Stimulated activated CD8-positive, alpha-beta memory T cell treated with anti-CD3 and anti-CD28 coated beads, Interleukin-15, amount 100 ng/mL, for 1 hour (primary cell): ENCODE measurements around the gene KRT15.

ENCODE experiments used
- DNase-seq: peaks from one replicate; pipeline ENCODE4 v3.0.0-alpha.2; 2020; ENCODE audit warnings: low read depth

Gene KRT15

GRCh38 chr17:41524261-41524660 lies 5.6 kb upstream of the KRT15 start:
- no peak for DNase-seq

GRCh38 chr17:41523787-41524186 lies 5.1 kb upstream of the KRT15 start:
- no peak for DNase-seq

DNA sequence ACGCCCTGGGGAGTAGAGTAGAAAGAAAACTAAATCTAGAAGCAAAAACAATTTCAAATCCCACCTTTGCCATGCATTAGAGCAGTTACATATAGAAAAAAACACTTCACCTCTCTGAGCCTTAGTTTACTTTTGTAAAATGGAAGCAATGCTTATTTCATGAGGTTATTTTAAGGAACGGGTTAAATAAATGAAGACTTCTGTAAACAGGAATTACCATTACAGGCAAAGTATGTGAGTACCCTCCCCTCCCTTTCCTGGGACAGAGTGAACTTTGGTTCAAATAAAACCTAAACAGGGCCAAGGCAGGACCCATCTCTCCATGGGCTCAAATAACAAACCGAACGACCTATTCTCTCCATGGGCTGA lies 4.5 kb upstream of the KRT15 start:
- no peak for DNase-seq

- no peak for DNase-seq
Measured at GRCh38 chr17:41522301-41523224, 3.9 kb upstream of the KRT15 start.

DNA sequence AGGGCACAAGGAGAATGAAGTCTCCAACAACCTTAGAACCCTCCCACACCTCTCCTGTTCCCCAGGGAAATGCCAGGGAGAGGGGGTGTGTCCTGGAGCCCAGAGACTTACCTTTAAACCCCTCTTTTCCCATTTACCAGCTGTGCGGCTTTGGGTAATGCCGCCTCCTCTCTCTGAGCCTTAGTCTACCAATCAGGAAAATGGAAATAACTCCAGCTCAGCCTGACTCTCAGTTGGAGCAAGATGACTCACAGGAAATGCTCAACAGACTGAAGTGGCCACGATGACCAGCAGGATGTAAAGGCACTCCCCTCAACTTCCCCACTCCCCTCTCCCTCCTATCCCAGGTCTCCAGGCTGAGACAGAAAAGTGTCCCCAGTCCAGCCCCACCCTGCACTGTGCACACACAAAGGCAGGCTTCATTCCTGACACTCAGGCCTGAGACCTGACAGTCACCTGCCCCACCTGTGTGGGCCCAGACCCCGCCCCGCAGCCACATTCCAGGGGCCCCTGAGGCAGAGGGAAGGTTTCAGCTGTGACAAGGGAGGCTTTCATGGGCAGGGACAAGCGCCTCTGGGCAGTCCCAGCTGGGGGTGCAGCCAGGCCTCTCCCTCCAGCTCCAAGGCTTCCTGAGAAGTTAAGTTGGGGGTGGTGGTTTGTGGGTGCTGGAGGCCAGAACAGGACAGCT lies 3.0 kb upstream of the KRT15 start:
- DNase-seq, result no peak

DNA sequence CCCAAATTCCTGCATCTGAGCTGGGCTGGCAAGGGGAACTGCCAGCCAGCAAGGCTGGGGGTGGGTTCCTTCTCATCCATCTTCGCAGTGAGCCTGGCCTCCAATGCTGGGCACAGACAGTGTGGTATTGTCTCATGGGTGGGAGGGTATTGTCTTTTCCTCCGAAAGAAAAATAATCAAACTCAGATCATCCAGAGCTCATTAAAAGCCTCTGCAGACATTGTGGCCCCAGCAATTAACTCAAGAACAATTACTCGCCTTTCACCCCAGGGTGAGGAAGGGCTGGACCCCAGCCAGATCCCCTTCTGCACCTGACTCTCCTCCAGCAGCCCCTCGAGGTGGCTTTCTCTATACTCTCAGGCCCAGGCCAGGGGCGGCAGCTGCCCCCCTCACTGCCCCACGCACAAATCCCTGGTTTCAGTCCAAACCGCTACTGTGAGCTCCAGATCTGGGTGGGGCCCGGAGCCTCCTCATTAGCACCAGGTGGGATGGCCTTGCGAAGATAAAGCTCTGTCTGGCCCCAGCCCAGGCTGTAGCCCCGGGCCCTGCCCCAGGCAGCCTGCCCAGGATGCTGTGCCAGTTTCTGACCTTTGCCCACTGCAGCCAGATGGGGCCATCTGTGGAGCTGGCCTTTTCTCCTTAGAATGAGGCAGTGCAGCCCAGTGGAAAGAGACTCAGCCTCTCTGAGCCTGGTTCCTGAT lies 2.3 kb upstream of the KRT15 start:
- DNase-seq, result no peak

DNA sequence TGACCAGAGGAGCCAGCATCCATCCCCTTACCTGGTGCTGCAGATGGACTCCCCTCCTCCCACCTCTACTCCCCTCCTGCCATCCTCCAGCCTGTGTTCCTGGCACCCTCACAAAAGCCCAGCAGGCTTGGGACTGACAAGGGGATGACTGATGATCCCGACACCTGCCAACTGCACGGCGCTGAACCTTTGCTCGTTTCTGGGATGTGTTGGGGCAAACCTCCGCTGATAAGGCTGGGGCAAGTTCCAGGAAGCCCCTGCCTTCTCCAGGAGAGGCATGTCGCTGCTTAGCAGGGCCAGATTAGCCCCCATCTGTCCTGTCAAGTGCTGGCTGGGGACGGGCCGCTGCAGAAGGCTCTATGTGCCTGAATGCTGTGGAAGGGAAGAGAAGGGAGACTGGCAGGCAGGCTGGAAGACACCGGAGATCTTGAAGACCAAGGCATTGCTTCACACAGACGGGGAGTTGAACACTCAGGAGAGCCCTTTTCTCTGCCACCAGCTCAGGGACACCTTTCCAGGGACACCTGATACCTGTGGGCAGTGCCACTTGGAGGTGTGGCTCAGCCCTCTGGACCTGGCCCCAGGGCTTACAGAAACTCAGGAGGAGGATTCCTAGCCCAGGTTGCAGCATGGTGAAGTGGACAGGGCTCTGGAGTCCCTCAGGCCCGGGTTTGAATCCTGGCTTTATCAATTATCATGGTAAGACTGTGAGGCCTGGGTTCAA lies 973 bp upstream of the KRT15 start:
- no peak for DNase-seq

GRCh38 chr17:41518031-41518430 lies 659 bp downstream of the KRT15 start:
- DNase-seq, result no peak

GRCh38 chr17:41516830-41517283 lies 1.8 kb downstream of the KRT15 start:
- no peak for DNase-seq

DNA sequence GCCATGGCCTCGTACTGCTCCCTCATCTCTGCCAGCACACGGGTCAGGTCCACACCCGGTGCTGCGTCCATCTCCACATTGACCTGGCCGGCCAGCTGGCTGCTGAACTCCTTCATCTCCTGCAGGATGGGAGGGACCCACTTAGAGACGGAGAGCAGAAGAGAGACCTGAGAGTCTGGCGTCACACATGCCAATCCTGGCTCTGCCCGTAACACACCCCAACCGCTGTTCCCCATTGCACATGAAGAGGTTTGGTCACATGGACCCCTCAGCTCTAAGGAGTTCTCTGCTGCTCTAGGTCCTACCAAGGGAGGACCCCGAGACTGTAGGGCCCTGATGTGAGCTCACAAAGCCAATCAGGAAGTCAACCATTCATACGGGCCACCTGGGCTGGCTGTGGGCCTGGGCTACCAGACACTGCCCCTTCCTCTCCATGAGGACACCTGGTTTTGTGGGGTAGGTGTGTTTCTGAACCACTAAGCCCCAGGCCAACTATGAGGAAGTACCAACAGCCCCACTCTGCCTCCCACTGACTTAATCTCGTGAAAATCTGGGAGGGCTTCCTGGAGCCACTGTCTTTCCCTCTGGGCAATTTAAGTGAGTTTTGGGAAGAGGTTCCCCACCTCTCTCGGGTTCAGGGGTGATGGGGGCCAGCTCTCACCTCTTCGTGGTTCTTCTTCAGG lies 2.4 kb downstream of the KRT15 start:
- no peak for DNase-seq

DNA sequence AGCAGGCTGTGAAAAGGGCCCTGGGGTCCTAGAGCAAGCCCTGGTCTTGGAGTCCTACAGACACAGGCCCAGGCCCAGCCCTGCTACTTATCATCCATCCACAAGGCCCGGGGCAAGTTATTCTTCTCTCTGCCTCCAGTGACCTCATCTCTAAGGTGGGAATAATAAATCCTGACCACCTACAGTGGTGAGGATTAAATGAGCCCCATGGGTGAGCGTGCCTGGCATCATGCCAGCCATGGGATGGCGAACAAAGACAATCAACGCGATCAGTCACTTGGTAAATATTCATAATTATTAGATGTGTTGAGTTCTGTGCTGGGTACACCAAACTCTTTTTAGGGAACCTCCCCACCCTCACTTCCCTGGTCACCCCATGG lies 5.5 kb downstream of the KRT15 start:
- no peak for DNase-seq

DNA sequence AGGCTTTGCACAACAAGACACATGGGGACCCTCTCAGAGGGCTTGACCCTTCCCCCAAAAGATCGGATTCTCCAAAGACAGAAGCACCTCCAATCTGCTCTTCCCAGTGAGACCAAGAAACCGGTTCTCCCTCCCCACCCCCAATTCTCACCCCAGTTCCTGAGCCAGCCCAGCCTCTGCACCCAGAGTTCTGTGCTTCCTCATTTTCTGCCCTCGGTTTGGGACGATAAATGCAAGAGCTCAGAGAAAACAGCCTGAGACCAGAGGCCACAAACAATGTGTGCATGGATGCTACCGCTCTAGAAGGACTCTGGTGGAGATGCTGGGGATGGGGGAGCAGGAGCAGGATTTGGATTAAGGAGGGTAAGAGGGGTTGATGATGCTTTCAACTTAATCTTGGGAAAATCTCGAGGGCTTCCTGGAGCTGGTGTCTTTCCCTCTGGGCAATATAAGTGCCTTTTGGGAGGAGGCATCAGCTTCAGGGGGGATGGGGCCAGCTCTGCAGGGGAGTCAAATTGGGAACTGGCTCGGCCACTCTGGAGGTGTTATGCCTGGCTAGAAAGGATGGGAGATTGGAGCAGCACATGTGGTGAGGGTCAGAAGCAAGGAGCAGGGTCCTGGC lies 6.0 kb downstream of the KRT15 start:
- no peak for DNase-seq

- DNase-seq, result no peak
Measured at GRCh38 chr17:41511716-41512115, 7.0 kb downstream of the KRT15 start.

DNA sequence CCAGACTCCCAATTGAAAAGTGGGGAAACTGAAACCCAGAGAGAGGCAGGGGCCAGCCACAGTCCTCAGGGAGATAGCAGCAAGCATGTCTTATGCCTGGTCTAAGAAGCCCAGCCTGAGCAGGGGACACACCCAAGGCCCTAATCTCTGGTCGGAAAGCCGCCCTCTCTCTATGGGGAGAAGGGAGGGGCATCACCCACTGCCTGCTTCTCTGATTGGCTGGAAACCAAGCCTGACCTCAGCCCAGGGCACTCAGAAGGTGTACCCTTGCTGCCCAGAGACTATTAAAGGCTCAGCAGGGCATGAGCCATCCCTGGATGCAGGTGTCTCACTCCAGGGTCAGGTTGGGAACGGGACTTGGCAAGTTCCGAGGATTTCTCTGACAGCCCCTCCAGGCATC lies 7.6 kb downstream of the KRT15 start:
- no peak for DNase-seq

- DNase-seq, result no peak
Measured at GRCh38 chr17:41510251-41511065, 8.2 kb downstream of the KRT15 start.

- no peak for DNase-seq
Measured at GRCh38 chr17:41507315-41507880, 11.3 kb downstream of the KRT15 start.

GRCh38 chr17:41505809-41506767 lies 12.6 kb downstream of the KRT15 start:
- DNase-seq, result no peak

DNA sequence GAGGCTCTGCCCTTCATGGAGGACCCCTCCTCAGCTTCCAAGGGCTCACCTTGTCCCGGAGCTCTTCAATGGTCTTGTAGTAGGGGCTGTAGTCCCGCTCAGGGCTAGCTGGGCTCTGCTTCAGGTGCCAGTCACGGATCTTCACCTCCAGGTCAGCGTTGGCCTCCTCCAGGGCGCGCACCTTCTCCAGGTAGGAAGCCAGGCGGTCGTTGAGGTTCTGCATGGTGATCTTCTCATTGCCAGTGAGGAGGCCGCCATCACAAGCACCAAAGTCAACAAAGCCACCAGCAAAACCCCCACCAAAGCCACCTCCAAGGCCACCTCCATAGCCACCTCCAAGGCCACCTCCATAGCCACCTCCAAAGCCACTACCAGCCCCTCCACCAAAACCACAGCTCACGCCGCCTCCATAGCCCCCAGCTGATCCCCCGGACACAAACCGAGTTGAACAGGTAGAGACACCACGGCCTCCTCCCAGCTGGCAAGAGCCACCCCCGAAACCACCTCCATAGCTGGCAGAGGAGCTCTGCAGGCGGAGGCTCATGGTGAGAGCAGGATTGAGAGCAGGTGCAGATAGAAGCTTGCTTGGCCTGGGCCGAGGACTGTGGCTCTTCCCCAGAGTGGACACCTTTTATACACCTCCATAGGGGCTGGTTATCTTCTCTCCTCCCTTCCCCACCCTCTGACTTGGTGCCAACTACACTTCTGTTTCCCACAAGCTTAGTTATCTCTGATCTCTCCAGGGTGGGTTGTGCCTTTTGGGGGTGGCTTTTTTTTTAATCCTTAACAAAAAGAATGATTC lies 13.5 kb downstream of the KRT15 start, which contains the start of gene KRT13:
Gene KRT13, minus strand, starts transcription at position 606 of the 802 bp plus-strand sequence. Its CDS starts 62 bp downstream, at position 544.
- DNase-seq, result no peak
